GM19043 (cell line): ENCODE results near the gene DVL3.

Experiments
- ATAC-seq: cut with Tn5 transposase; IDR thresholded peaks from one replicate; pipeline ENCODE4 v1.9.1; 2021; ENCODE audit warnings: low read depth; ENCODE audit not compliant: unreplicated experiment

The DVL3 gene

DNA sequence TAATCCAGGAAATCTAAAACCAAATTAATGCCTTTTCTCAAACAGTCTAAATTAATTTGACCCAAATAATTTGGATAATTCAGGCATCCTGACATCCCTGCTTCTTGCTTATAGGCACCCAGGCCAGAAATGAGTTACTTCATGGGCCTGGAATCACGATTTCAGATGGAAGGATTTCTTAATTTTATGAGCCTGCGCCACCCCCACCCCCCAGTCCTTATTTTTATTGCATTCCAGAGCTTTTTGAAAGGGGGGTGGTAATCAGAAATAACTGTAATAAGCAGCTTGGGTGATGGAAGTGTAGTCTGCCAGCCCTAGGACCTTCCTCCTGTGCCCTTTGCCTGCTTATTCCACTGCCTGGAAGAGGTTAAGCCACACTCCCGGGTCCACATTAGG is 20.8 kb downstream of the DVL3 start:
- no peak for ATAC-seq

- ATAC-seq, result no peak
Observed at GRCh38 chr3:184176377-184177330, 21.5 kb downstream of the DVL3 start.

DNA sequence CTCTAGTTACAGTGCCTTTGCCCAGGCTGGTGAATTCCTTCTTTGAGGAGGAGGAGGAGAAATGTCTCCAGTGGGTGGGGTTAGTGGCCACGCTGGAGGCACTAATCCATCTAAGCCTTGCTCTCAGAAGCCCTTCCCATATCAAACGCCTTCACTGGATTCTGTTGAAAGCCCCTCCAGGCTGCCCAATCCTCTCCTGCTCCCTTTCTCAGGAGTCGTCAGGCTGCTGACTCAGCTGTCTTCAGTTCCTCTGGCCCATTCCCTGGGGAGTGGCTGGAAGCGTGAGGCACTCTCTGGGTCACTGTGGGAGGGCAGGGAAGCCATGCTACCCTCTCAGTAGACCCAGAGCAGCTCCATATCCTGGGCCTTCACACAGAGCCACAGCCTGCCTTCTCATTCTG is 22.2 kb downstream of the DVL3 start:
- ATAC-seq, result no peak

DNA sequence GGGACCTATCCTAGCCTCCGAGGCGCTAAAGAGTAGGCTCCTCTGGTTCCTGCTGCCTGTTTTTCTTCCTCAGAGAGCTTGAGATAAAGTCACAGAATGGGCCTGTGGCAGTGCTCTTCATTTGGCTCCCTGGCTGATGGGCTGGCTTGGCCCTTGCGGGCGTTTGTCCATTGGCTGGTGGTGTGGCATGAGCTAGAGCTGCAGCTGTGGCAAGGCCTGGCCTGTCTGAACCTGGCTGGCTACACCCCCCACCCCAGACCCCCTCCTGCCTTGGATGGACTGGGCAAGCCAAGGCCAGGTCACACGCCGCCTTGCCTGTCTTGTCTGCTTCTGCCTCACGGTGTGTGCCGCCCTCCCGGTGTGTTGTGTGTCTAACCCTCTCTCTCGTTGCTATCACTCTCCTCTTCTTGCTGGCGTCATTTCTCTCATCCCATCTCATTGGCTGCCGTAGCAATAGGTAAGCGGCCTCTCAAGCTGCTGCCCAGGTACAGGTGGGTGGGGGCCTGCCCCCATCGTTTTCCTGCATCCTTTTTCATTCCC is 22.7 kb downstream of the DVL3 start:
- no peak for ATAC-seq

GRCh38 chr3:184178521-184179138 is 23.5 kb downstream of the DVL3 start:
- no peak for ATAC-seq

DNA sequence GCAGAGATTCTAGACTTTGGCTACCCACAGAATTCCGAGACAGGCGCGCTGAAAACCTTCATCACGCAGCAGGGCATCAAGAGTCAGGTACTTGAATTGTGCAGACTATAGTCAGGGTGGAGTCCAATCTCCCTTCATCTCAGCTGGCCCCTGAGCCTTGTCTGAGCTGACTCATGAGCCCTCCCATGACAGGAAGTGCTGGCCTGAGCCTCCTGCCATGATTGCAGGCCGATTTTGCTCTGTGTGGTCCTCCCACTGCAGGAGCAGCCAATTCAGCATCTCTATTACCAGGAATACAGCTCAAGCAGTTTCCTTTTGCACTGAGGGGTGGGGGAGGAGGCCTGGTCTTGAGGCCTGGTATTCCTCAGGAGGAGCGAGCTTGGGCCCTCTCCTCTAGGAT is 25.0 kb downstream of the DVL3 start:
- ATAC-seq, result no peak

DNA sequence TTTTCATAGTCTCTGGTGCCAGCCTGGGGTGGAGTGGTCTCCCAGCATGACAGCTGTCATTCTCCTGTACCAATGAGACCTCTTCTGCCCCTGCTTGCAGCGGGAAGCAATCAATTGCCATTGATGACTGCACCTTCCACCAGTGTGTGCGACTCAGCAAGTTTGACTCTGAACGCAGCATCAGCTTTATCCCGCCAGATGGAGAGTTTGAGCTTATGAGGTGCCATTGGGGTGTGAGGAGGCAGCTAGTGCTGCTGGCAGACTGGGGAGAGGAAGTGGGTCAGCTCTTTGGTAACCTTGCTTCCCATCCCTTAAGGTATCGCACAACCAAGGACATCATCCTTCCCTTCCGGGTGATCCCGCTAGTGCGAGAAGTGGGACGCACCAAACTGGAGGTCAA is 26.4 kb downstream of the DVL3 start:
- no peak for ATAC-seq

DNA sequence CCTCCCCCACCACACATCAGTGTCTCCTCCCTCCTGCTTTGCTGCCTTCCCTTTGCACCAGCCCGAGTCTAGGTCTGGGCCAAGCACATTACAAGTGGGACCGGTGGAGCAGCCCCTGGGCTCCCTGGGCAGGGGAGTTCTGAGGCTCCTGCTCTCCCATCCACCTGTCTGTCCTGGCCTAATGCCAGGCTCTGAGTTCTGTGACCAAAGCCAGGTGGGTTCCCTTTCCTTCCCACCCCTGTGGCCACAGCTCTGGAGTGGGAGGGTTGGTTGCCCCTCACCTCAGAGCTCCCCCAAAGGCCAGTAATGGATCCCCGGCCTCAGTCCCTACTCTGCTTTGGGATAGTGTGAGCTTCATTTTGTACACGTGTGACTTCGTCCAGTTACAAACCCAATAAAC is 28.5 kb downstream of the DVL3 start:
- no peak for ATAC-seq

- ATAC-seq, result no peak
Observed at GRCh38 chr3:184184546-184185230, 29.5 kb downstream of the DVL3 start.

- peak; percentile 96 for ATAC-seq
Observed at GRCh38 chr3:184185461-184186183, 30.4 kb downstream of the DVL3 start.

GRCh38 chr3:184186184-184186901 is 31.2 kb downstream of the DVL3 start, which contains the start of gene ABCF3:
Gene ABCF3 (plus strand): TSS chr3:184186199. CDS start chr3:184186208, 9 bp downstream.
- ATAC-seq, result peak; percentile 20

DNA sequence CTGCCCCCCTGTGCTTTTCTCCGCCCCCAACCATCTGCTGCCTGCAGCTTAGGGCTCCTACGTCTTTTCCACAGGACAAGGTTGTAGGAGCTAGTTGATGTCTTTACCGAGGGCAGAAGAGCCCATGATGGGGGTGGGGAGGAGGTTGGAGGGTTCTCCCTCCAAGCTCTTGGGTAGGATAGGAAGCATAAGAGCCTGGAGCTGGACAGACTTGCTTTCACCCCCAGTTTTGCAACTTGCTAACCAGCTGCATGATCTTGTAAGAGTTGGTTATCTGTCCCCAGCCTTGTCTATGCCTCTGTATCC is 31.7 kb downstream of the DVL3 start:
- no peak for ATAC-seq

- ATAC-seq, result no peak
Observed at GRCh38 chr3:184188080-184188479, 32.9 kb downstream of the DVL3 start.

- no peak for ATAC-seq
Observed at GRCh38 chr3:184189421-184189820, 34.2 kb downstream of the DVL3 start.

GRCh38 chr3:184192889-184193288 is 37.7 kb downstream of the DVL3 start:
- no peak for ATAC-seq

DNA sequence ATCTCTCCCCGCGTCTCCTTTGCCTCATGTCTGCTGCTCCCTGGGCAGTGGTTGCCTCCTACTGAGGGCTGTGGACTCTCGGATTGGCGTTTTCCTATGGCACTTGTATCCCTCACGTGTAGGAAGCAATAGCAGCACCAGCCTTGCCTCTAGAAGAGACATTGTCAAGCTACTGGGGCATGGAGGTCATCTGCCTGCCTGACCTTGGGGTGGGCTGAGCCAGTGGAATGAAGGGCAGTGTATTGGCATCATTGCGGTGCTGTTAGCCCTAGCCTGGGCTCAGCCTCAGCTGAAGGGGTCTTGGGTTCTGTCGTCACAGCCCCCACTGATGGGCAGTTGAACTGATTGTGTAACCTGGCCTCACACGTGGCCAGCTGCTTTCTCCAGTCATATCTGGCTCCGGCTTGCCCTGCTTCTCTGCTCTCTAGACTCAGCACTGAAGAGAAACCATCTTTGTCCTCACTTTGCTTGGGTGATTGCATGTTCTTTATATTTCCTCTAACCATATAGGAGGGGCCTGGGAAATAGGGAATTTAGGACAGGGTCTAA is 38.9 kb downstream of the DVL3 start:
- ATAC-seq, result no peak

DNA sequence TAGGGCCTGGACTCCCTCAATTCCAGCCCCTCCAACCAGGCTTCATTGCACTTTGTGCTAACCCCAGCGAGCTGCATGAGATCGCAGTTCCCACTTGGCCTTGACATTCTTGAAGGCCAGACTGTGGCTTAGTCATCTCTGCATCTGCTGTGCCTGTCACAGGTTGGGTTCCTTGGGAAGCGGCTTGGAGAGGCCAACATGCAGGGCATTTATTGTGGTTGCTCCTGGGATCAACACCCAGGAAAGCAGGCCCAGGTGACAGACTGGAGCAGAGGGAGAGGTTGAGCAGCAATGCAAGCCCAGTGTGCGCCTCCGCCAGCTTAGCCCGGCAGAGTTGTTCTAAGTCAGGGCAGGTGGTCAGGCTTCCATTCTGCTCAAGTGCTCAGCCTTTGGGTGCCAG is 41.4 kb downstream of the DVL3 start:
- ATAC-seq, result no peak

DNA sequence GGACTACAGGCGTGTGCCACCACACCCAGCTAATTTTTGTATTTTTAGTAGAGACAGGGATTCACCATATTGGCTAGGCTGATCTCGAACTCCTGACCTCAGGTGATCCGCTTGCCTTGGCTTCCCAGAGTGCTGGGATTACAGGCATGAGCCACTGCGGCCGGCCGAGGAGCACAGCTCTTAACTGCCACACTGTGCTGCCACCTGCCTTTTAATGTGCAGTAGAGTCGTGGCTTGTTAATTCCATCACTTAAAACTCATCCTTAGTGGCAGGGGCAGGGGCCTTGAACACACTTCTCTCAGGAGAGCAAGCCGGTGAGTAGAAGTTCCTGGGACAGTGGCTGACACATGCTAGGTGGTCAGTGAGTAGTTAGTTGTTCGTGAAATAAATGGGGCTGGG is 43.3 kb downstream of the DVL3 start:
- ATAC-seq, result no peak

GRCh38 chr3:184200825-184201224 is 45.6 kb downstream of the DVL3 start:
- no peak for ATAC-seq

DNA sequence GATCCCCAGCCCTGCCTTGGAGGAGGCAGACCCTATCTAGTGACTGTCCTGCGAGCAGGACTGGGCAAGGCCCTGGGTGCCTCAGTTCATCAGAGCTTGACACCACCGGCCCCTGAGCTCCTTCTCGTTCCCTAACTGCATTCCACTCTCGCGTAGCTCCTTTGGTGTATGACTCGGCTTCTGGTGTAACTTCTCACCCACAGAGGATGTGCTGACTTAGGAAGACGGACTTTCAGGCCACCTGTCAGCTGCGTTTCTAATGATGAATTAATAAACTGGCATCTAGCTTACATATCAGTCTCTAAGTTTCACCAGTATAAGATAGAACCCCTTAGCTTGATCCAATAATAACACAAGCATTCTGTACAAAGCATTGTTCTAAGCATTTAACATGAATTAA is 48.3 kb downstream of the DVL3 start:
- no peak for ATAC-seq
